Measurements from ENCODE around the gene DIP2A. TPM values are rescaled to one million over a fixed set of nuclear protein-coding genes. Genes with fewer than 3 reads are reported as not detected.

The DIP2A gene
- polyA plus RNA-seq, 1 donor (not counting 4 experiments of a cell fraction or from before 2014, with no cell fraction given), result 41.6 TPM

DNA sequence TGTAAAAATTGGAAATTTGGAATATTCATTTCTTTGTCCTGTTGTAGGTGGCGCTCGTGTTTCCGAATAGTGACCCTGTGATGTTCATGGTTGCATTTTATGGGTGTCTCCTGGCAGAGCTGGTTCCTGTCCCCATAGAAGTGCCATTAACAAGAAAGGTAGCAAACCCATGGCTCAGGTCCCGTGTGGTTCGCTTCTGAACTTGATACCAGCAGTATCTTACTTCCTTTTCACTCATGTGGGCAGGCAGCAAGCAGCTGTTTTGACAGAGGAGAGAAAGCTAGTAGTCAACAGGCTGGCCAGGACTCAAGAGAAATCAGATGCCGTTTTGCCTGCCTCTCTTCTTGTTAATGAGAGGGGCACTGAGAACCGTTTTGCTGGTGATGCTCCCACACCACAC, 73.4 kb downstream of the DIP2A start:
- Histone ChIP-seq H3K9me3 (ENCODE audit: control insufficient read depth, low read depth, low read length) (no peaks in the 10 kb centered on the region), H3K36me3 (ENCODE audit: control insufficient read depth in 2 of 2, extremely low read depth in 1 of 2, insufficient read depth in 2 of 2, low read length in 2 of 2) (peaks cover 22 to 29% of the 10 kb centered on the region in 2 experiments), H3K4me2 (ENCODE audit: control insufficient read depth, extremely low read depth, insufficient read depth, low read depth, low read length) (no peak overlapping the region), H3K9me1 (ENCODE audit: control insufficient read depth, extremely low read depth, insufficient read depth, low read length) (no peaks in the 10 kb centered on the region), H2AFZ (ENCODE audit: control insufficient read depth, low read length) (no peak overlapping the region), H4K20me1 (ENCODE audit: control insufficient read depth, extremely low read depth, insufficient read depth, low read length) (no peaks in the 10 kb centered on the region), H3K27me3 (ENCODE audit: control insufficient read depth, extremely low read depth, insufficient read depth, low read length) (no peaks in the 10 kb centered on the region), H3K9ac (ENCODE audit: control insufficient read depth, extremely low read depth, insufficient read depth, low read length) (no peak overlapping the region), H3K27ac (ENCODE audit: control insufficient read depth, insufficient read depth, low read length) (no peak overlapping the region), H3K79me2 (ENCODE audit: control insufficient read depth, insufficient read depth, low read length) (peaks cover 3% of the 10 kb centered on the region), H3K4me3 (ENCODE audit: control insufficient read depth in 2 of 3, extremely low read depth in 1 of 3, insufficient read depth in 2 of 3, low read depth in 1 of 3, low read length in 3 of 3) (no peak overlapping the region), H3K4me1 (ENCODE audit: control insufficient read depth, extremely low read depth, insufficient read depth, low read length) (no peaks in the 10 kb centered on the region)
- FAIRE-seq, result no peak
- dilution Hi-C loops (cut with MboI; ENCODE audit: extremely low pct_ligation_motif_present, low sequenced_read_pairs), result no loop called here
- TF ChIP-seq EZH2 (IDR thresholded peaks at IDR 0.05; ENCODE audit: low read length) (no peak), CTCF (optimal IDR thresholded peaks at IDR 0.05 in 1 of 3, IDR thresholded peaks at IDR 0.05 in 1 of 3, conservative IDR thresholded peaks at IDR 0.05 in 1 of 3; ENCODE audit: extremely low read depth in 1 of 3, insufficient read depth in 2 of 3, low read length in 3 of 3) (no peak)
- no peak for DNase-seq (ENCODE audit: low read depth, low spot score)

DNA sequence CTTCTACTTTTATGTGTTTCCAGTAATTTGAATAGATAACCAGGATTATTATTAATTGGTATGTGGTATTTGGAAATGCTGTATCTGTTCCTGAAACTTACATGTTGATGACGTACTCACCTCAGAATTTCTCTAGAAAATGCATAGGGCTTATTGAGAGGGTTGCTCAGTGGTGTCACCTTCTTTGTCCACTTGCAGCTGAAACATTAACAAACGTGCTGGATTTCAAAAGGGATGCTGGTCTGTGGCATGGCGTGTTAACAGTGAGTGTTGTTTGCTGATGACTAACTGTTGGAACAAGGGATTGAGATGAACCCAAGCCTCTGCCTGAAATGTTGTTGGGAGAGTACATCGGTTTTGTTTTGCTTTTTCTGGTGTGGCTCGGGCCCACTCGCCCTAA, 78.3 kb downstream of the DIP2A start:
- DNase-seq (ENCODE audit: low read depth, low spot score) (no peak), FAIRE-seq (no peak)
- no peaks in the 10 kb centered on the region for H3K9me3 ChIP-seq (ENCODE audit: control insufficient read depth, low read depth, low read length)
- no peak overlapping the region for H3K9ac ChIP-seq (ENCODE audit: control insufficient read depth, extremely low read depth, insufficient read depth, low read length)
- H3K4me3 ChIP-seq (ENCODE audit: control insufficient read depth in 2 of 3, extremely low read depth in 1 of 3, insufficient read depth in 2 of 3, low read depth in 1 of 3, low read length in 3 of 3), result no peak overlapping the region
- dilution Hi-C loops (cut with MboI; ENCODE audit: extremely low pct_ligation_motif_present, low sequenced_read_pairs), result no loop called here
- no peaks in the 10 kb centered on the region for H3K79me2 ChIP-seq (ENCODE audit: control insufficient read depth, insufficient read depth, low read length)
- peaks cover 42 to 50% of the 10 kb centered on the region in 2 experiments for H3K36me3 ChIP-seq (ENCODE audit: control insufficient read depth in 2 of 2, extremely low read depth in 1 of 2, insufficient read depth in 2 of 2, low read length in 2 of 2)
- no peaks in the 10 kb centered on the region for H3K9me1 ChIP-seq (ENCODE audit: control insufficient read depth, extremely low read depth, insufficient read depth, low read length)
- TF ChIP-seq CTCF (optimal IDR thresholded peaks at IDR 0.05 in 1 of 3, IDR thresholded peaks at IDR 0.05 in 1 of 3, conservative IDR thresholded peaks at IDR 0.05 in 1 of 3; ENCODE audit: extremely low read depth in 1 of 3, insufficient read depth in 2 of 3, low read length in 3 of 3), result no peak
- no peak for TF ChIP-seq EZH2 (IDR thresholded peaks at IDR 0.05; ENCODE audit: low read length)
- H4K20me1 ChIP-seq (ENCODE audit: control insufficient read depth, extremely low read depth, insufficient read depth, low read length), result no peaks in the 10 kb centered on the region
- no peak overlapping the region for H3K4me2 ChIP-seq (ENCODE audit: control insufficient read depth, extremely low read depth, insufficient read depth, low read depth, low read length)
- H3K27me3 ChIP-seq (ENCODE audit: control insufficient read depth, extremely low read depth, insufficient read depth, low read length), result no peaks in the 10 kb centered on the region
- no peak overlapping the region for H3K27ac ChIP-seq (ENCODE audit: control insufficient read depth, insufficient read depth, low read length)
- no peak overlapping the region for H2AFZ ChIP-seq (ENCODE audit: control insufficient read depth, low read length)
- no peaks in the 10 kb centered on the region for H3K4me1 ChIP-seq (ENCODE audit: control insufficient read depth, extremely low read depth, insufficient read depth, low read length)

Data from keratinocyte (primary cell).